Activated CD4-positive, alpha-beta T cell treated with anti-CD3 and anti-CD28 coated beads, Interleukin-2, amount 50 U/mL, for 1 hour (primary cell): Measurements from ENCODE around the gene MILR1.
"Not testable (repeated sequence)": the region's sequence is repeated elsewhere in the genome, so short reads cannot be mapped to it uniquely, and the experiment has no call there.

Experiments
- DNase-seq: peaks from one replicate; pipeline ENCODE4 v3.0.0-alpha.2; 2020

MILR1 gene

GRCh38 chr17:64428406-64428805 is 20.5 kb upstream of the MILR1 start:
- DNase-seq = no peak

- DNase-seq = not testable (repeated sequence)
Observed at GRCh38 chr17:64430036-64430435, 18.9 kb upstream of the MILR1 start.

- no peak for DNase-seq
Observed at GRCh38 chr17:64431534-64431933, 17.4 kb upstream of the MILR1 start.

GRCh38 chr17:64437944-64438525 is 10.9 kb upstream of the MILR1 start:
- no peak for DNase-seq

GRCh38 chr17:64439521-64439920 is 9.4 kb upstream of the MILR1 start:
- DNase-seq = not testable (repeated sequence)

- no peak for DNase-seq
Observed at GRCh38 chr17:64439956-64440355, 9.0 kb upstream of the MILR1 start.

GRCh38 chr17:64441772-64442540 is 7.0 kb upstream of the MILR1 start:
- DNase-seq = no peak

- no peak for DNase-seq
Observed at GRCh38 chr17:64442541-64442971, 6.4 kb upstream of the MILR1 start.

GRCh38 chr17:64443086-64443760 is 5.7 kb upstream of the MILR1 start:
- DNase-seq = no peak

GRCh38 chr17:64447526-64447925 is 1.4 kb upstream of the MILR1 start:
- no peak for DNase-seq

GRCh38 chr17:64449545-64449944 is 630 bp downstream of the MILR1 start:
- no peak for DNase-seq

- DNase-seq = no peak
Observed at GRCh38 chr17:64455993-64456885, 7.3 kb downstream of the MILR1 start.

- no peak for DNase-seq
Observed at GRCh38 chr17:64457156-64457555, 8.2 kb downstream of the MILR1 start.

- no peak for DNase-seq
Observed at GRCh38 chr17:64458756-64459155, 9.8 kb downstream of the MILR1 start.

GRCh38 chr17:64459284-64459747 is 10.4 kb downstream of the MILR1 start:
- no peak for DNase-seq

- not testable (repeated sequence) for DNase-seq
Observed at GRCh38 chr17:64459818-64460217, 10.9 kb downstream of the MILR1 start.

GRCh38 chr17:64460955-64461354 is 12.0 kb downstream of the MILR1 start:
- no peak for DNase-seq

- DNase-seq = no peak
Observed at GRCh38 chr17:64461788-64462187, 12.9 kb downstream of the MILR1 start.

GRCh38 chr17:64466019-64466735 is 17.3 kb downstream of the MILR1 start:
- no peak for DNase-seq

- DNase-seq = not testable (repeated sequence)
Observed at GRCh38 chr17:64466834-64467233, 17.9 kb downstream of the MILR1 start.

GRCh38 chr17:64470625-64471024 is 21.7 kb downstream of the MILR1 start:
- no peak for DNase-seq

- DNase-seq = no peak
Observed at GRCh38 chr17:64471440-64471839, 22.5 kb downstream of the MILR1 start.
